Measurements from ENCODE around the gene RABEP2.
"Not testable (repeated sequence)": the region's sequence is repeated elsewhere in the genome, so short reads cannot be mapped to it uniquely, and the experiment has no call there.

Gene RABEP2

GRCh38 chr16:28876973-28877654 lies 47.9 kb downstream of the RABEP2 start:
- peak; percentile 48 for DNase-seq

- peak; percentile 49 for DNase-seq
Observed at GRCh38 chr16:28876019-28876659, 48.9 kb downstream of the RABEP2 start.

GRCh38 chr16:28875134-28876018 lies 49.7 kb downstream of the RABEP2 start:
- peak; percentile 80 for DNase-seq

- DNase-seq = no peak
Observed at GRCh38 chr16:28874406-28874805, 50.6 kb downstream of the RABEP2 start.

DNA sequence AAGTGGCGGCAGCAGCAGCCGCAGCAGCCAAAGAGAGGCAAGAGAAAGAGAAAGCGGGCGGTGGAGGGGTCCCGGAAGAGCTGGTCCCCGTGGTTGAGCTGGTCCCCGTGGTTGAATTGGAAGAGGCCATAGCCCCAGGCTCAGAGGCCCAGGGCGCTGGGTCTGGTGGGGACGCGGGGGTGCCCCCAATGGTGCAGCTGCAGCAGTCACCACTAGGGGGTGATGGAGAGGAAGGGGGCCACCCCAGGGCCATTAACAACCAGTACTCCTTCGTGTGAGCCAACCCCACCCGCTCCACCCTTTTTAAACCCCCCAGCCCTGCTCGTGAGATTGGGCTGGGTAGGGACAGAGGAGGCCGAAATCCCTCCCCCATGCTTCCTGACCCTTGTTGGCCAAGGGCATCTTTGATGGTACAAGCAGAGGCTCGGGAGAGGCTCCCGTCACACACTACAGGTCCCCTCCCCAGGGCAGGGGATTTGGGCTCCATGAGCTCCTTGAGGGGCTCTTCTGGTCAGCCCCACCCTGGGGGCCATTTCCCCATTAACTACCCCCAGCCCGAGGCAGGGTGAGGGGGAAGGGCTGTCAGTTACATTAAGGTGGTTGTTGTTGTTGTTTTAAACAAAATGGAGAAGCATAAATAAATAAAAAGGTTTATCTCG lies 51.4 kb downstream of the RABEP2 start:
- peak; percentile 43 for DNase-seq

DNA sequence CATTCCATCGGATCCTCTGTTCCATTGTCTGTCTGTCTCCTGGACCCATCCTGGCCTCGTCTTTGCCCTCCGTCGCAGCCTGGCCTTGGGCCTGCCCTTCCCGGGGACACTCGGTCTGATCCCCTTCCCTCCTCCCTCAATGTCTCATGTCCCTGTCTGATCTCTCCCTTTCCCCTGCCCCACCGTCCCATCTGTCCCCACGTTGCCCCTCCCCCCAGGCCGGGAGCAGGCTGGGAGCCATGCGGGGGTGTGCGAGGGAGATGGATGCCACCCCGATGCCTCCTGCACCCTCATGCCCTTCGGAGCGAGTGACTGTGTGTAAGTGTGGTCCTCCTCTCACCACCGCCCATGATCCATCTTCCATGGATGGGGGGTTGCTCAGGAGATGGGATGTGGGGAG lies 52.1 kb downstream of the RABEP2 start:
- peak; percentile 78 for DNase-seq

- DNase-seq = no peak
Observed at GRCh38 chr16:28869201-28869600, 55.8 kb downstream of the RABEP2 start.

- DNase-seq = not testable (repeated sequence)
Observed at GRCh38 chr16:28867646-28868045, 57.4 kb downstream of the RABEP2 start.

DNA sequence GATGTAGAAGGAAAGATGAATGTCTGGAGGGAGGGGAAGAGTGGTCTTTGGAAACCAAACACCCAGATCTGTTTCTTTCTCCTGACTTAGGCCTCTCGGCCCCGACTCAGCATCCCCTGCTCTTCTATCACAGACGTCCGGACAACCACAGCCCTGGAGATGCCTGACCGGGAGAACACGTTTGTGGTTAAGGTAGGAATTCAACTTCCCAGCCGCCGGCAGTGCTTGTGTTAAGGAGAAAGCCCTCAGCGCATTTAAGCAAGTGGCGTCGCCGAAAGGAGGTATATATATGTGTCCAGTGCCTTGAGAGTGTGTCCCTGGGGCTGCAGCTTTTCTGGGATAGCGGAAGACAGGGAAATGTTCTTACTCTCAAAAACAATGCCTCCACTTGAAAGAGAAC lies 57.8 kb downstream of the RABEP2 start:
- no peak for DNase-seq

DNA sequence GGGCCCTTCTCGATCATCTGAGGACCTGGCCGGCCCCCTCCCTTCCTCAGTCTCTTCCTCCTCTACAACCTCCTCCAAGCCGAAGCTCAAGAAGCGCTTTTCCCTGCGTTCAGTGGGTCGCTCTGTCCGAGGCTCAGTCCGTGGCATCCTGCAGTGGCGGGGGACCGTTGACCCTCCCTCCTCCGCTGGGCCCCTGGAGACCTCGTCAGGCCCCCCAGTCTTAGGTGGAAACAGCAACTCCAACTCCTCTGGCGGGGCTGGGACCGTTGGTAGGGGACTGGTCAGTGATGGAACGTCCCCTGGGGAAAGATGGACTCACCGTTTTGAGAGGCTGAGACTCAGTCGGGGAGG lies 58.6 kb downstream of the RABEP2 start:
- DNase-seq = no peak

GRCh38 chr16:28865722-28866453 lies 59.1 kb downstream of the RABEP2 start:
- DNase-seq = no peak

- DNase-seq = no peak
Observed at GRCh38 chr16:28865001-28865688, 59.9 kb downstream of the RABEP2 start.

DNA sequence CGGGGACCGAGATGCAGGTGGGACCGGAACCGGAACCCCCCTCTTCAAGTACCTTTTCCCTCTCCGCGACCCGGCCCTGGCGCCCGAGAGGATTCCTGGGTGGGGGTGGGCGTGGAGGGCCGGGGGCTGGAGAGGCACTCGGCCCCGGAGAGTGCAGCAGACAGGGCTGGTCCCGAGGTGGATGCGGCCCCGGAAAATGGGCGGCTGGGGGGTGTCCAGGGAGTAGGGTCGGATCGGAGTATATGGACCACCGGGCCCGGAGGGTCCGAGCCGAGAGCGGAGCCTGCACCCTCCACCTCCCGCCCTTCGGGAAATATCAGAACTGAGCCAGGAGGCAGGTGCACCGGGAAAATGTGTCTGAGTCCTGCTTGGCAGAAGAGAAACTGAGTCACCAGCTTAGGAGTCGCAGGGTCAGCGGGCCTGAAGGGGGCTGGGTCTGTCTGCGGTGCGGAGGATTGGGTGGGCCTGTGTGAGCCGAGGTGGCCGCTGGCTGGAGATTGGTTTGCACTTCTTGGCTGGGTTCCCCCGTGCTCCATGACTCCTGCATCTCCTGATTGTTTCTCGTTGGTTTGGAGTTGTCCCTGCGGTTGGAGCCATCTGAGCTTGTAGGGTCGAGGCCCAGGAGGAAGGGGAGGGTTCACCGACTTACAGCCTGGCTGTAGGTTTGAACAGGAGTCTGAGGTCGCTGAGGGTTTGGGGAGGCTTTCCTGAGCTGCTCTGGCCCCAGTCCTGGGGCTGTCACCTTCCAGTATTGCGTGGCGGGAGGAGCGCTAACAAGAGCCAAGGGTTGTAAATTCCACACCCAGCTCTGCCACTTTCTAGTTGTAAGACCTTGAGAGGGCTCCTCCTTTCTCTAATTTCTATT lies 60.9 kb downstream of the RABEP2 start:
- no peak for DNase-seq

DNA sequence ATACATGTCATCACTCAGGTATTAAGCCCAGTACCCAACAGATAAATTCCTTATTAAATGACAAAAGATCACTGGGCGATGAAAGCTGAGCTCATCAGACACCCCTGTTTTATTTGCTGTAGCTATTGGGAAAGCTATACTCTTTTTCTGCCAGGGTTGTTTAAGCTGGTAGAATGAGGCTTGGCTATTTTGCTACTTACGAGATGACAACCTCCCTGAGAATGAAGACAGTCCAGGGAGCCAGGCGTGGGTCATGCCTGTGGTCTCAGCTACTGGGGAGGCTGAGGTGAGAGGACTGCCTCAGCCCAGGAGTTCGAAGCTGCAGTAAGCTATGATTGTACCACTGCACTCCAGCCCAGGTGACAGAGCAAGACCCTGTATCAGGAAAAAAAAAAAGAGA lies 65.7 kb downstream of the RABEP2 start:
- DNase-seq = no peak

DNA sequence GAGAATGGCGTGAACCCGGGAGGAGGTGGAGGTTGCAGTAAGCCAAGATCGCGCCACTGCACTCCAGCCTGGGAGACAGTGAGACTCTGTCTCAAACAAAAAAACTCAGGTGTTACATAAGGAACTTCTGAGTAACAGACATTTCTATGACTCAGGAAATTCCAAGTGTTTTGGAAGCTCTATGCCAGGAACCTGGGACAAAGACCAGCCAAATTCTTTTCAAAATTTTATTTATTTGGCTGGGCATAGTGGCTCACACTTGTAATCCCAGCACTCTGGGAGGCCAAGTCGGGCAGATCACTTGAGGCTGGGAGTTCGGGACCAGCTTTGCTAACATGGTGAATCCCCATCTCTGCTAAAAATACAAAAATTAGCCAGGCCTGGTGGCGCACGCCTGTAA lies 66.6 kb downstream of the RABEP2 start:
- DNase-seq = no peak
